HG02943 (cell line): ENCODE measurements around the gene ARFIP1.
"Not testable (repeated sequence)": the region's sequence is repeated elsewhere in the genome, so short reads cannot be mapped to it uniquely, and the experiment has no call there.

Source experiments
- ATAC-seq: cut with Tn5 transposase; IDR thresholded peaks from one replicate; pipeline ENCODE4 v1.9.1; 2021; ENCODE audit warnings: mild to moderate bottlenecking, low read depth, moderate library complexity; ENCODE audit not compliant: unreplicated experiment

ARFIP1 gene

GRCh38 chr4:152836936-152837335 lies 57.2 kb downstream of the ARFIP1 start:
- no peak for ATAC-seq

- not testable (repeated sequence) for ATAC-seq
Measured at GRCh38 chr4:152839729-152840128, 60.0 kb downstream of the ARFIP1 start.

- no peak for ATAC-seq
Measured at GRCh38 chr4:152843481-152844090, 63.8 kb downstream of the ARFIP1 start.

GRCh38 chr4:152847376-152847775 lies 67.6 kb downstream of the ARFIP1 start:
- ATAC-seq: no peak

- ATAC-seq: no peak
Measured at GRCh38 chr4:152848508-152848907, 68.8 kb downstream of the ARFIP1 start.

GRCh38 chr4:152849350-152849749 lies 69.6 kb downstream of the ARFIP1 start:
- no peak for ATAC-seq

GRCh38 chr4:152850377-152850776 lies 70.6 kb downstream of the ARFIP1 start:
- no peak for ATAC-seq

- no peak for ATAC-seq
Measured at GRCh38 chr4:152851226-152851625, 71.5 kb downstream of the ARFIP1 start.

GRCh38 chr4:152853293-152853692 lies 73.5 kb downstream of the ARFIP1 start:
- no peak for ATAC-seq

- not testable (repeated sequence) for ATAC-seq
Measured at GRCh38 chr4:152854016-152854415, 74.3 kb downstream of the ARFIP1 start.

- no peak for ATAC-seq
Measured at GRCh38 chr4:152856960-152857359, 77.2 kb downstream of the ARFIP1 start.

GRCh38 chr4:152858934-152859333 lies 79.2 kb downstream of the ARFIP1 start:
- ATAC-seq: no peak

- ATAC-seq: no peak
Measured at GRCh38 chr4:152860046-152860445, 80.3 kb downstream of the ARFIP1 start.

GRCh38 chr4:152862608-152863007 lies 82.9 kb downstream of the ARFIP1 start:
- no peak for ATAC-seq

- no peak for ATAC-seq
Measured at GRCh38 chr4:152864361-152864760, 84.6 kb downstream of the ARFIP1 start.

- not testable (repeated sequence) for ATAC-seq
Measured at GRCh38 chr4:152866432-152866993, 86.8 kb downstream of the ARFIP1 start.

- no peak for ATAC-seq
Measured at GRCh38 chr4:152870606-152871005, 90.9 kb downstream of the ARFIP1 start.

GRCh38 chr4:152875261-152875660 lies 95.5 kb downstream of the ARFIP1 start:
- ATAC-seq: no peak

- ATAC-seq: no peak
Measured at GRCh38 chr4:152877868-152878267, 98.1 kb downstream of the ARFIP1 start.

- no peak for ATAC-seq
Measured at GRCh38 chr4:152880263-152880662, 100.5 kb downstream of the ARFIP1 start.

GRCh38 chr4:152881974-152882373 lies 102.2 kb downstream of the ARFIP1 start:
- no peak for ATAC-seq

GRCh38 chr4:152885185-152885584 lies 105.4 kb downstream of the ARFIP1 start:
- ATAC-seq: no peak
